OCI-LY7 (cell line): ENCODE data around the gene RPRD2. TPM values are rescaled to one million over a fixed set of nuclear protein-coding genes. Genes with fewer than 3 reads are reported as not detected.

Experiments
- BruUV-seq: library from RNA; stranded (reverse); fragments of 400-500 nt; replicated peaks from 2 replicates; lab custom pipeline; 2021; lab: Mats Ljungman, UMichigan
- CTCF ChIA-PET: fragments of 300-600 bp; sonication (Branson Sonifier 250); formaldehyde crosslinking; loops from one replicate; lab custom pipeline; 2022; ENCODE audit warnings: antibody characterized with exemption; ENCODE audit not compliant: unreplicated experiment; lab: Charles Lee
- POLR2A ChIA-PET: fragments of 300-600 bp; sonication (Branson Sonifier 250); formaldehyde crosslinking; loops from one replicate; lab custom pipeline; 2022; ENCODE audit warnings: antibody characterized with exemption; lab: Charles Lee
- DNase-seq: peaks from one replicate; pipeline ENCODE4 v3.0.0-alpha.2; 2015; ENCODE audit warnings: low spot score
- H2AFZ ChIP-seq: fragments of 200-600 bp; sonication (generic), shearing (Covaris generic); 2 replicates; pipeline ENCODE4 v1.6.1; 2014; ENCODE audit warnings: mild to moderate bottlenecking, antibody characterized with exemption, low read length, moderate library complexity
- H3K27ac ChIP-seq: fragments of 200-600 bp; sonication (generic); 2 replicates; pipeline ENCODE4 v1.5.1; 2014; ENCODE audit warnings: mixed run types, low read depth, mild to moderate bottlenecking, moderate library complexity, low read length, inconsistent platforms; ENCODE audit not compliant: poor library complexity, severe bottlenecking
- H3K36me3 ChIP-seq: fragments of 200-600 bp; sonication (generic); 2 replicates; pipeline ENCODE4 v1.6.1; 2014; ENCODE audit warnings: mild to moderate bottlenecking, antibody characterized with exemption, low read length, moderate library complexity, mixed read lengths; ENCODE audit not compliant: insufficient read depth
- H3K4me1 ChIP-seq: fragments of 200-600 bp; sonication (generic); 2 replicates; pipeline ENCODE4 v1.5.1; 2014; ENCODE audit warnings: mild to moderate bottlenecking, low read length; ENCODE audit not compliant: insufficient read depth, poor library complexity, severe bottlenecking
- H3K4me2 ChIP-seq: fragments of 200-600 bp; sonication (generic); 2 replicates; pipeline ENCODE4 v1.6.1; 2014; ENCODE audit warnings: mild to moderate bottlenecking, low read length
- H3K4me3 ChIP-seq: fragments of 200-600 bp; sonication (generic); 2 replicates; pipeline ENCODE4 v1.5.1; 2014; ENCODE audit warnings: mild to moderate bottlenecking, low read depth, low read length; ENCODE audit not compliant: poor library complexity, severe bottlenecking
- H3K79me2 ChIP-seq: fragments of 200-600 bp; sonication (generic); 2 replicates; pipeline ENCODE4 v1.6.1; 2016; ENCODE audit warnings: low read depth, mild to moderate bottlenecking, low read length, moderate library complexity, mixed read lengths; ENCODE audit not compliant: insufficient read depth
- H3K9me2 ChIP-seq: fragments of 200-600 bp; sonication (generic); 2 replicates; pipeline ENCODE4 v1.6.1; 2016; ENCODE audit warnings: mild to moderate bottlenecking, low read length, mixed read lengths; ENCODE audit not compliant: insufficient read depth
- H3K9me3 ChIP-seq: fragments of 200-600 bp; sonication (generic); 2 replicates; pipeline ENCODE4 v1.6.1; 2014; ENCODE audit warnings: mild to moderate bottlenecking, mixed run types, low read length, mixed read lengths
- H4K20me1 ChIP-seq: fragments of 200-600 bp; sonication (generic); 2 replicates; pipeline ENCODE4 v1.6.1; 2014; ENCODE audit warnings: mild to moderate bottlenecking, antibody characterized with exemption, low read length, moderate library complexity, mixed read lengths; ENCODE audit not compliant: insufficient read depth
- EZH2phosphoT487 ChIP-seq: fragments of 200-600 bp; sonication (generic); IDR thresholded peaks from 2 replicates; pipeline ENCODE4 v1.6.1; 2018; ENCODE audit warnings: low read depth, borderline replicate concordance, mild to moderate bottlenecking, mixed run types, antibody characterized with exemption, low read length, moderate library complexity, mixed read lengths
- intact Hi-C: fragments of 100-400 bp; cut with micrococcal nuclease; formaldehyde crosslinking; loops from one replicate; pipeline ENCODE4 v1.10.0; 2022; ENCODE audit not compliant: unreplicated experiment
- total RNA-seq, 2 experiments: library from RNA; depleted of rRNA in 1 of 2; stranded (reverse); fragments of >200 nt in 1 of 2; shearing (Covaris generic) in 1 of 2; gene quantifications; 2 replicates each; pipeline ENCODE4 v1.2.3, GENCODE V29; 2014 to 2022
- TF ChIP-seq, protein P1 (sequence below): fragments of 200-600 bp; sonication (generic); conservative IDR thresholded peaks from 2 replicates; pipeline ENCODE4 v1.5.1; 2014; ENCODE audit warnings: mild to moderate bottlenecking, antibody characterized with exemption, low read length, moderate library complexity, mixed read lengths

RPRD2 gene
- total RNA-seq, 2 experiments from 2014 or later: 17.0 to 39.7 TPM

- Histone ChIP-seq H3K79me2 (no peaks in the 10 kb centered on the region), H3K27ac (no peak overlapping the region), H3K9me3 (no peaks in the 10 kb centered on the region), H3K4me2 (no peak overlapping the region), H3K9me2 (no peaks in the 10 kb centered on the region), H3K4me1 (peaks cover 34% of the 10 kb centered on the region), H3K4me3 (no peak overlapping the region), H3K36me3 (no peaks in the 10 kb centered on the region), H4K20me1 (no peaks in the 10 kb centered on the region), H2AFZ (no peak overlapping the region)
- TF ChIP-seq, protein P1, sequence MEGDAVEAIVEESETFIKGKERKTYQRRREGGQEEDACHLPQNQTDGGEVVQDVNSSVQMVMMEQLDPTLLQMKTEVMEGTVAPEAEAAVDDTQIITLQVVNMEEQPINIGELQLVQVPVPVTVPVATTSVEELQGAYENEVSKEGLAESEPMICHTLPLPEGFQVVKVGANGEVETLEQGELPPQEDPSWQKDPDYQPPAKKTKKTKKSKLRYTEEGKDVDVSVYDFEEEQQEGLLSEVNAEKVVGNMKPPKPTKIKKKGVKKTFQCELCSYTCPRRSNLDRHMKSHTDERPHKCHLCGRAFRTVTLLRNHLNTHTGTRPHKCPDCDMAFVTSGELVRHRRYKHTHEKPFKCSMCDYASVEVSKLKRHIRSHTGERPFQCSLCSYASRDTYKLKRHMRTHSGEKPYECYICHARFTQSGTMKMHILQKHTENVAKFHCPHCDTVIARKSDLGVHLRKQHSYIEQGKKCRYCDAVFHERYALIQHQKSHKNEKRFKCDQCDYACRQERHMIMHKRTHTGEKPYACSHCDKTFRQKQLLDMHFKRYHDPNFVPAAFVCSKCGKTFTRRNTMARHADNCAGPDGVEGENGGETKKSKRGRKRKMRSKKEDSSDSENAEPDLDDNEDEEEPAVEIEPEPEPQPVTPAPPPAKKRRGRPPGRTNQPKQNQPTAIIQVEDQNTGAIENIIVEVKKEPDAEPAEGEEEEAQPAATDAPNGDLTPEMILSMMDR: no peak
- TF ChIP-seq EZH2phosphoT487: no peak
- no peak for DNase-seq
- ChIA-PET CTCF (no interaction called here), POLR2A (no interaction called here)
- BruUV-seq: no TSS peak
- intact Hi-C loops: no loop called here
Measured at GRCh38 chr1:150513351-150513791, 149.4 kb downstream of the RPRD2 start.

DNA sequence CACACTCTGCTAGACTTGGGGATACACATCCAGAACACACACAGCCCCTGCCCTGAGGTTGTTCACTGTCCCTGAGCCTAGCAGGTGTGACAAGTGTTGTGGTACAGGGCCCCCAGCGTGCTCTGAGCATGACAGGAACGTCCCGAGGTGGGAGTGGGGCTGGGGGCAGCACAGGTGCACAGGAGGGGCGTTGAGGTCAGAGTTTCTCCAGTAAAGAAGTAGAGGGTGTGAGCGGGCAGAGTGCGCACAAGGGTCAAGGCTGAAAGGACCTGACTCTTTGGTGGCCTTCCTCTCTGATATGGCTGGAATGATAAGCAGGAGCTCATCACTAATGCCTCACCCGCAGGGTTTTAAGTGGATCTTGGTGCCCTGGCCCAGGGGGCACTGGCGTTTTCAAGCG, 150.3 kb downstream of the RPRD2 start:
- BruUV-seq: no TSS peak
- Histone ChIP-seq H3K9me2 (no peaks in the 10 kb centered on the region), H3K79me2 (no peaks in the 10 kb centered on the region), H4K20me1 (no peaks in the 10 kb centered on the region), H3K4me1 (peaks cover 34% of the 10 kb centered on the region), H3K36me3 (no peaks in the 10 kb centered on the region), H3K9me3 (no peaks in the 10 kb centered on the region), H2AFZ (no peak overlapping the region), H3K4me2 (no peak overlapping the region), H3K27ac (no peak overlapping the region), H3K4me3 (no peak overlapping the region)
- DNase-seq: no peak
- no peak for TF ChIP-seq EZH2phosphoT487
- TF ChIP-seq, protein P1: no peak
- CTCF ChIA-PET: no interaction called here
- POLR2A ChIA-PET: no interaction called here
- intact Hi-C loops: no loop called here

- no TSS peak for BruUV-seq
- TF ChIP-seq, protein P1: no peak
- TF ChIP-seq EZH2phosphoT487: no peak
- no peaks in the 10 kb centered on the region for H4K20me1 ChIP-seq
- no peak overlapping the region for H3K27ac ChIP-seq
- H3K9me3 ChIP-seq: no peaks in the 10 kb centered on the region
- no peak for DNase-seq
- peak overlapping the region; percentile 76 for H3K4me2 ChIP-seq
- no peaks in the 10 kb centered on the region for H3K9me2 ChIP-seq
- intact Hi-C loops: no loop called here
- ChIA-PET POLR2A (interaction anchor here (0.8 to 2.2 kb wide), 3 partner anchors 21 to 29 kb away, joined by 3 to 8 read pairs (median 4); partner anchors contain the start of gene TARS2), CTCF (interaction anchor here (1.2 kb wide), 1 partner anchor 11 kb away, joined by 4 read pairs; no protein-coding TSS in a partner anchor)
- peak overlapping the region; percentile 70 for H2AFZ ChIP-seq
- H3K4me1 ChIP-seq: peaks cover 34% of the 10 kb centered on the region
- no peaks in the 10 kb centered on the region for H3K36me3 ChIP-seq
- peak overlapping the region; percentile 65 for H3K4me3 ChIP-seq
- no peaks in the 10 kb centered on the region for H3K79me2 ChIP-seq
Measured at GRCh38 chr1:150514913-150515327, 151.0 kb downstream of the RPRD2 start.
